SU-DHL-6 (cell line): Measurements from ENCODE around the gene GPR176.

ENCODE experiments used
- H2AFZ ChIP-seq: fragments of 200-600 bp; sonication (generic); 2 replicates; pipeline ENCODE4 v1.6.1; 2014; ENCODE audit warnings: low read depth, mild to moderate bottlenecking, moderate library complexity, mixed read lengths, antibody characterized with exemption, low read length; ENCODE audit not compliant: severe bottlenecking
- H3F3A ChIP-seq: fragments of 200-600 bp; shearing (Covaris generic); 2 replicates; pipeline ENCODE4 v1.6.0; 2016; ENCODE audit warnings: antibody characterized with exemption, mild to moderate bottlenecking; ENCODE audit not compliant: insufficient read depth
- H3K27ac ChIP-seq: fragments of 200-600 bp; sonication (generic); 2 replicates; pipeline ENCODE4 v1.5.1; 2016; ENCODE audit warnings: low read depth, mild to moderate bottlenecking, low read length, moderate library complexity, mixed read lengths
- H3K27me3 ChIP-seq: fragments of 200-600 bp; sonication (generic), shearing (Covaris generic); 2 replicates; pipeline ENCODE4 v1.6.0; 2014; ENCODE audit warnings: mild to moderate bottlenecking, low read length
- H3K36me3 ChIP-seq: fragments of 200-600 bp; sonication (generic); 2 replicates; pipeline ENCODE4 v1.6.1; 2014; ENCODE audit warnings: mild to moderate bottlenecking, low read length, mixed read lengths
- H3K4me2 ChIP-seq: fragments of 300-600, 200-600 bp; shearing (Covaris generic), sonication (generic); 2 replicates; pipeline ENCODE4 v1.6.0; 2014; ENCODE audit warnings: low read length, low read depth, mild to moderate bottlenecking; ENCODE audit not compliant: poor library complexity, severe bottlenecking
- H3K4me3 ChIP-seq: fragments of 200-600 bp; sonication (generic); 2 replicates; pipeline ENCODE4 v1.5.1; 2014; ENCODE audit warnings: antibody characterized with exemption, low read length, mild to moderate bottlenecking, mixed read lengths; ENCODE audit not compliant: insufficient read depth, poor library complexity, severe bottlenecking
- H3K79me2 ChIP-seq: fragments of 200-600 bp; sonication (generic); 2 replicates; pipeline ENCODE4 v1.6.1; 2014; ENCODE audit warnings: mild to moderate bottlenecking, low read length, moderate library complexity; ENCODE audit not compliant: insufficient read depth
- H3K9ac ChIP-seq: fragments of 200-600 bp; sonication (generic); 2 replicates; pipeline ENCODE4 v1.7.0; 2014; ENCODE audit warnings: mild to moderate bottlenecking, low read length
- H3K9me2 ChIP-seq: fragments of 200-600 bp; sonication (generic); replicated peaks from 2 replicates; pipeline ENCODE4 v1.6.1; 2014; ENCODE audit warnings: low read length; ENCODE audit not compliant: insufficient read depth
- H3K9me3 ChIP-seq: fragments of 200-600 bp; sonication (generic); 2 replicates; pipeline ENCODE4 v1.6.1; 2014; ENCODE audit warnings: low read length, mixed read lengths; ENCODE audit not compliant: insufficient read depth
- H4K20me1 ChIP-seq: fragments of 200-600 bp; sonication (generic); 2 replicates; pipeline ENCODE4 v1.6.1; 2014; ENCODE audit warnings: low read depth, mild to moderate bottlenecking, antibody characterized with exemption, low read length, moderate library complexity, mixed read lengths
- EZH2phosphoT487 ChIP-seq: fragments of 200-600 bp; sonication (generic), shearing (Covaris generic); conservative IDR thresholded peaks from 2 replicates; pipeline ENCODE4 v1.6.1; 2018; ENCODE audit warnings: mild to moderate bottlenecking, antibody characterized with exemption, low read length, moderate library complexity, mixed read lengths
- TF ChIP-seq, protein P1 (sequence below): fragments of 200-600 bp; sonication (generic); IDR thresholded peaks from one replicate; pipeline ENCODE4 v1.5.1; 2017; ENCODE audit warnings: antibody characterized with exemption, mild to moderate bottlenecking, low read length, moderate library complexity; ENCODE audit not compliant: insufficient read depth, poor library complexity, severe bottlenecking

GPR176 gene

DNA sequence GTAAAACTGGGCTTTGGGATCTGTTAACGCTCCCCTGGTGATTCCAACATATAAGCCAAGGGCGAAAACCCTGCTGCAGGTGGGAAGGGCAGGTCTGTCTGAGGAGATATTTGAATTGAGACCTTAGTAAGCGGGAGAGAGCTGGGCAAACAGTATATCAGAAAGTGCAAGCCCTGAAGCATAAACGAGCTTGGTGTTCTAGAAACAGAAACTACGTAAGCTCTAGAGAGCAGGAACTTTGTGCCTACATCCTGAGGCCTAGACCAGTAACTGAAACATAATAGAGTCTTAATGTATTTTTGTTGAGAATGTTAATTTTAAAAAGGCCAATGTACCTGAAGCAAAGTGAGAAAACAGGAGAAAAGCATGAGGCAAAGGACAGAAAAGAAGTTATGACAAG, 74.5 kb downstream of the GPR176 start:
- TF ChIP-seq, protein P1, sequence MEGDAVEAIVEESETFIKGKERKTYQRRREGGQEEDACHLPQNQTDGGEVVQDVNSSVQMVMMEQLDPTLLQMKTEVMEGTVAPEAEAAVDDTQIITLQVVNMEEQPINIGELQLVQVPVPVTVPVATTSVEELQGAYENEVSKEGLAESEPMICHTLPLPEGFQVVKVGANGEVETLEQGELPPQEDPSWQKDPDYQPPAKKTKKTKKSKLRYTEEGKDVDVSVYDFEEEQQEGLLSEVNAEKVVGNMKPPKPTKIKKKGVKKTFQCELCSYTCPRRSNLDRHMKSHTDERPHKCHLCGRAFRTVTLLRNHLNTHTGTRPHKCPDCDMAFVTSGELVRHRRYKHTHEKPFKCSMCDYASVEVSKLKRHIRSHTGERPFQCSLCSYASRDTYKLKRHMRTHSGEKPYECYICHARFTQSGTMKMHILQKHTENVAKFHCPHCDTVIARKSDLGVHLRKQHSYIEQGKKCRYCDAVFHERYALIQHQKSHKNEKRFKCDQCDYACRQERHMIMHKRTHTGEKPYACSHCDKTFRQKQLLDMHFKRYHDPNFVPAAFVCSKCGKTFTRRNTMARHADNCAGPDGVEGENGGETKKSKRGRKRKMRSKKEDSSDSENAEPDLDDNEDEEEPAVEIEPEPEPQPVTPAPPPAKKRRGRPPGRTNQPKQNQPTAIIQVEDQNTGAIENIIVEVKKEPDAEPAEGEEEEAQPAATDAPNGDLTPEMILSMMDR: no peak
- no peak for TF ChIP-seq EZH2phosphoT487
- Histone ChIP-seq H3K79me2 (no peaks in the 10 kb centered on the region), H3K27ac (no peak overlapping the region), H3K9me2 (no peaks in the 10 kb centered on the region), H3K4me3 (no peak overlapping the region), H3F3A (no peaks in the 10 kb centered on the region), H3K27me3 (no peaks in the 10 kb centered on the region), H3K9ac (no peak overlapping the region), H3K9me3 (no peaks in the 10 kb centered on the region), H4K20me1 (no peaks in the 10 kb centered on the region), H3K4me2 (no peak overlapping the region), H3K36me3 (no peaks in the 10 kb centered on the region), H2AFZ (no peak overlapping the region)

DNA sequence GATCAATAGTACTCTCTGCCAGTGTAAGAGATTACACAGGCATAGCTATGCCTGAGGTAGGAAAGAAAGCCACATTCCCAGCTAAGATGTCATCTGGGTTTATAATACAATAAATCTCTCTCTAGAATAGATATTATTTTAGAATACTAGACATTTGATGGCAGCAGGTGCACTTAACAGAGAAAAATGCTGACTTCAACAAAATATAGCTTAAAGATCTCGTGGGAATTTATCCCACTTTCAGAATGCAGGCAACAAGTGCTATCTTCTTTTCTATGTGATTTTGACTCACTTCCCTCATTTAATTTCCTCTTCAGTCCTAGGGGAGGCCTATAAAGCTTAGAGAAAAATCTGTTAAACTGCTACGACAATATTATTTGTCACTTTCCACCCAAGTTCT, 76.5 kb downstream of the GPR176 start:
- H4K20me1 ChIP-seq: no peaks in the 10 kb centered on the region
- no peaks in the 10 kb centered on the region for H3K9me3 ChIP-seq
- no peak overlapping the region for H3K4me2 ChIP-seq
- no peaks in the 10 kb centered on the region for H3K79me2 ChIP-seq
- no peaks in the 10 kb centered on the region for H3K9me2 ChIP-seq
- no peak overlapping the region for H3K4me3 ChIP-seq
- no peak overlapping the region for H3K9ac ChIP-seq
- H2AFZ ChIP-seq: no peak overlapping the region
- no peak overlapping the region for H3K27ac ChIP-seq
- H3K36me3 ChIP-seq: no peaks in the 10 kb centered on the region
- H3F3A ChIP-seq: no peaks in the 10 kb centered on the region
- TF ChIP-seq EZH2phosphoT487: no peak
- TF ChIP-seq, protein P1: no peak
- no peaks in the 10 kb centered on the region for H3K27me3 ChIP-seq

DNA sequence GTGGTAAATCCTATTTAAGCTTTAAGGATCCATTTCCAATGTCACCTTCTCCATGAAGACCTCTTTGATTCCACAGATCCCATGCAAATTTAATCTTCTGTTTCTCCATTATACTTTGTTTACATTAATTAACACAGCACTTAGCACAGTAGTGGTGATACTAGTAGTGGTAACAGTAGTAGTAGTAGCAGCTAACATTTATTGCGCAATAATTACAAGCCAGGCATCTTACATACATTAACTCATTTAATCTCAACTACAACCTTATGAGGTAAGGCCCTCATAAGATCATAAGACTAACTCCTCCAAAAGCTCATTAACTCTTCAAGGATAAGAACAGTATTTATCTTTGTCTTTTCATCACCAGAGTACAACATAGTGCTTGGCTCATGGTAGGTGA, 82.6 kb downstream of the GPR176 start:
- H3K79me2 ChIP-seq: no peaks in the 10 kb centered on the region

More for the DNA sequence above, 82.6 kb downstream of the GPR176 start:
- Histone ChIP-seq H3K27ac (no peak overlapping the region), H3K27me3 (peaks cover 3% of the 10 kb centered on the region; the same call in 1 of the 2 replicates), H3K9me3 (no peaks in the 10 kb centered on the region), H3K4me2 (no peak overlapping the region), H2AFZ (no peak overlapping the region), H4K20me1 (no peaks in the 10 kb centered on the region), H3K36me3 (no peaks in the 10 kb centered on the region), H3K9me2 (no peaks in the 10 kb centered on the region), H3K4me3 (no peak overlapping the region), H3F3A (no peaks in the 10 kb centered on the region), H3K9ac (no peak overlapping the region)
- no peak for TF ChIP-seq EZH2phosphoT487
- TF ChIP-seq, protein P1: no peak
